SK-N-DZ (cell line): ENCODE measurements around the gene HMGB1.

Experiments
- DNase-seq: peaks from one replicate; pipeline ENCODE4 v3.0.0-alpha.2; 2015; ENCODE audit warnings: low spot score

Gene HMGB1

DNA sequence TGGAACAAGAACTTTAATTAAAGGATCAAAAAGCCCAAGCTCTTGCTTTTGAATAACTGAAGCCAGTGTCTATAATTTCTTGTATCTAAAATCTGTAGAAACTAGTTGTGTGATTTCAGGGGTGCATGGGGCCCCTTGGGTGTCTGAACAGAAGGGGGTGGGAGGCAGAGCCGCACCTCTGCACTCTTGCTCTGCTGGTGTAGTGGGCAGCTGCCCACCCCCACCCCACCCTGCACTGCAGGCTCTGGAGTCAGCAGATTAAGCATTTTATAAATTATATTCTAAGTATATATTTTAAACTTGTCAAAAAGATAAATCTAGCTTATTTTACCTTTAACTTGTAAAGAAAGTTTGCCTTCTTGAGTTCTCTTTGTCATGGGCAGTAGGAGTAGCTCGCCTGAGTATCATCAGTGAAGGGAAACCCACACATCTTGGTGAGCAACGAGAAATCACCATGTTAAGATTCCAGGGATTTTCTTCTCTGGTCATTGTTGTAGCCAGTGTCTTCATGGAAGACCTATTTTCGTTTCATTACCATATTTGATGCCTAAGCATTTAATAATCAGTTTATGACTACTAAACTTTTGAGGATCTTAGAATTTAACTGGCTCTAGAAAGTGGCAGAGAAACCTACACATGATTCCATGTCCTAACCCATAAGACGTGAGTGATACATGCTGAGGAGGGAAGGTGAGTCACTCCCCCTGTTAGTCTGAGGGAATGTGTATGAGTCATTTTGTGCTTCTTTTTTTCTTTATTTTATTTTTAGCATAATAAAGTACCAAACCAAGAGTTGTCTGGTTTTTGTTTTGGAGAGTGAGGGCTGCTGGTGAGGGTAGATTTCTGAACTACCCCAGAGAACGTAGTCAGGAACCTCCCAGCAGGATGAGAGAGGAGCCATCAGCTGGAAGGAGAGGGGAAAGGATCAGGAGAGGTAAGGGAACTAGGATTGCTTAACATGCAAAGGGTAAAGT, 35.7 kb downstream of the HMGB1 start:
- DNase-seq: no peak

DNA sequence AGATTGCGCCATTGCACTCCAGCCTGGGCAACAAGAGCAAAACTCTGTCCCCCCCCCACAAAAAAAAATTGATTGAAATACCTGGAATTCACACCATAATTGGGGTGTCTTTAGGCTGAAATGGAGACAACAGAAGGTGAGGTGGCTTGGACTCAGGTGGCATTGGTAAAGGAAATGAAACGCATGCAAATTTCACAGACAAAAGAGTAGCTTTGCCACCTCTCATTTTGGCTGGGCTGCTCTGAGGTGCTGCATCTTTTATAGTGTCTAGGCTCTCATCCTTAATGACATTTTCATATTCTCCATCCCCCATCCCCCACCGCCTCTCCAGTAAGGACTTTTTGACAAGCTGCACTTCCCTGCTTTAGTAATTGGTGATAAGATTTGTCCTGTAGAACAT, 36.5 kb downstream of the HMGB1 start:
- DNase-seq: no peak

DNA sequence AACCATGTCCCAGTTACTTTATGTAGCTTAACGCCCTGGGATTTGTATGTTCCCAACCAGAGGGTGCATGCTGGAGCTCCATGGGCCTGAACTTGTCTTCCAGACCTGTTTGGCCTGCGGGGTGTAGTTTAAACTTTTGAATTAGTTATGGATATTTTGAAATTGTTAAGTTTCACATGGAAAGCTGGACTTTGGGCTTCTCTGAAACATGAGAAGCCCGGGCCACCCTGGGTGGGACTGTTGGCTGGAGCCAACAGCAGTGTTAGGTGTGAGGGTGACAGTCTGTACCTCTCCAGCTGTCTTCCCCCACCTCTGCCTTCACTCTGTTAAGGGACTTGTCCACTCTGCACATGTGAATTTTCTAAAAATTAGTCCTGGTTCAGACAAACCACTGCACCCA, 41.8 kb downstream of the HMGB1 start:
- no peak for DNase-seq

DNA sequence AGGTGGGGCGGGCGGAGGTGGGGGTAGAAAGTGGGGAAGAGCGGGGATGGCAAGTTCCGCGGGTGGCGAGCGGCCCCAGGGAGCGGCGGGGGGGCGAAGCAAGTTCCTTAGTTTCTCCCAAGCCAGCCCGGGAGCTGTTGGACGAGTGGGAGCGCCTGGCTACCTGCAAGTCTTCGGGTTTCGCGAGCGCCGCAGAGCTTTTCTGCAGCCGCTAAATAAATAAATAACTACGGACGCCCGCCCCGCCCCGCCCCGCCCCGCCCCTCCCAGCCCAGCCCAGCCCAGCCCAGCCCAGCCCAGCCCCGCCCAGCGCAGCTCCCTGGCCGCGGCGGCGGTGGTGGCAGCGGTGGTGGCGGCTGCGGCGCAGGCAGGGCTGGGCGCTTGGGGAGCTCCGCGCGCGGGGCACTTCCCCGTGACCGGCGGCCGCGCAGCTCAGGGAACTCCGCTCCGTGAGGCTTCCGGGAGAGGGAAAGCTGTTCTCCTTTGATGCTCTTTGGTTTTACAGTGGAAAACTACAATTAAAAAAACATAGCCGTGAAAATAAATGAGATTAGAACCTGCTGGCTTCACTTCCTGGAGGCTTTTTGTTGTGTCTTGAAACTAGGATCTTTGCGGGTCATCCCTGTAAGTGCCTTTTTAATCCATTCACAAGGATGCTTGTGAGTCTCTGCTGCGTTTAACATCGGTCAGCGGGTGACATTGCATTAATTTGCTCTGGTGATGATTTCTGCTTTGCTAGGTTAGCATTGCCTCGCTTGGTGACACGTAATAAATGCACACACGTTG, 43.5 kb downstream of the HMGB1 start, which contains the start of gene UBE2L5:
Gene UBE2L5 (plus strand): TSS at position 440 of the 786 bp plus-strand sequence. CDS start 5,498 bp downstream, outside the sequence.
- peak; percentile 61 for DNase-seq

DNA sequence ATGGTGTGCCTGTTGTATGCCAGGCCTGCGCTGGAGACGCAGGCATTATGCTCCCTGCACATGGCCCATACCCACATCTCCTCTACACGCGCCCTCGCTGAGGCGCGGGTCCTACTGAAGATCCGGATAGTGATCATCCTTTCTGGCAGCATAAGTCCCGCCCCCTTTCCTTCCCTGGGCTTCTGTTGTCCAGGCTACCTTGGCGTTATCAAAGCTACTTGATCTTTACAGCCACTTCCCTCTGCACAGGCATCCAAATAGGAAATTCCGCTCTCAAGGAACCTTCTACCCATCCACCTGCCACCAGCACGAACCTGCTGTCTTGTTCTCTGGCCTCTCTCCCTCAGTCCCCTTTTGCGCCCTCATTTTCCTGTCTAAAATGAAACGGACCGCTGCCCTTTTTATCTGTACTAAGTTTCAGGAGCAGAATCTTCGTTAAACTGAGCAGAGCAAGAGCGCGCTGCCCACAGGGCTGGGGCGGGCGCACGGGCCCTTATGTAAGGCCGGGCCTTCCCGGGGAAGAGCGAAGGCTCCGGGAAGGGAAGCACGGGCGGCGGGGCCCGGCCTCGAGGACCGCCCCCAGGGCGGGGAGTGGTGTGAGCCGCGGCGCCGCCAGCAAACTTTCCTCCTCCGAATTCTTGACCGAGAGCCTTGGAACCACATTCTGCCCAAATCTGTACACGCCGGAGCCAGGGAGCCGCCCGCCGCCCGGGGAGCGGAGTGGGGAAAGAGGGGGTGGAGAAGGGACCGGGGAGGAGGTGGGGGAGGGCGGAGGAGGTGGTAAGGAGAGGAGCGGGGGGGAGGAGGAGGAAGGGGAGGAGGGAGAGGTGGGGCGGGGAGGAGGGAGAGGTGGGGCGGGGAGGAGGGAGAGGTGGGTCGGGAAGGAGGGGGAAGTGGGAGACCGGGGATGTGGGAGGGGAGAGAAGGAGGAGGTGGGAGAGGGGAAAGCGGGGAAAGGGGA, 44.4 kb downstream of the HMGB1 start:
- DNase-seq: peak; percentile 74

DNA sequence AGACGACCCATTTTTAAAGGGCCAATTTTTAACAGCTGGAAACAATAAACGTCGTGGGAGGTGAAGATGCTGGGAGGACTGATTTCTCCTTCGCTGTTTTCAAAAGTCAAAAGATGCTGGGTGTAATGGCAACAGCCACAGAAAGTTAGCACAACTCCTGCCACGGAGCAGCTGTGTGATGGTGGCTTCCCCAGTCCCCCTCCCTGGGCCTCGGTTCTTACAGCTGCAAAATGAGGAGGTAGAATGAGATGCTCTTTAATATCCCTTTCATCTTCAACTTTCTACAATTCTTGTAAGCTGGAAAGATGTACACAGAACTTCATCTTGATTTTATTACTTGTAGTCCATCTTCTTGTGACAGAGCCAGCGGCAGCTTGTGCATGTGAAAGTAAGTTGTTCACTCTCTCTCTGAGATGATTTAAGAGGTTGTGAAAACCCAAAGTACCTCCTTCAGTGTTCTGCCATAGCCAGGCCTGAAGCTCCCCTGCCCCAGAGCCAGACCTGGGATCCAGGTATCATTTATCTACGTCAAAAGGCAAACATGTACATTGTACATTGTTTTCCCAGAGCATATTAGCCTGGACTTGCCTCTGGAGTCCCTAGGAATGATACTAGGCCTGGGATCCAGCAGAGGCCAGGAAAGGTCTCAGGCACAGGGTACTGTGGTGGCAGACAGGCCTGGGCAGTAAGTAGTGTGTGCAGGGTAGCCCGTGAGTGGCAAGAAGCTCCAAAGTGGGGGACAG, 46.8 kb downstream of the HMGB1 start:
- no peak for DNase-seq

DNA sequence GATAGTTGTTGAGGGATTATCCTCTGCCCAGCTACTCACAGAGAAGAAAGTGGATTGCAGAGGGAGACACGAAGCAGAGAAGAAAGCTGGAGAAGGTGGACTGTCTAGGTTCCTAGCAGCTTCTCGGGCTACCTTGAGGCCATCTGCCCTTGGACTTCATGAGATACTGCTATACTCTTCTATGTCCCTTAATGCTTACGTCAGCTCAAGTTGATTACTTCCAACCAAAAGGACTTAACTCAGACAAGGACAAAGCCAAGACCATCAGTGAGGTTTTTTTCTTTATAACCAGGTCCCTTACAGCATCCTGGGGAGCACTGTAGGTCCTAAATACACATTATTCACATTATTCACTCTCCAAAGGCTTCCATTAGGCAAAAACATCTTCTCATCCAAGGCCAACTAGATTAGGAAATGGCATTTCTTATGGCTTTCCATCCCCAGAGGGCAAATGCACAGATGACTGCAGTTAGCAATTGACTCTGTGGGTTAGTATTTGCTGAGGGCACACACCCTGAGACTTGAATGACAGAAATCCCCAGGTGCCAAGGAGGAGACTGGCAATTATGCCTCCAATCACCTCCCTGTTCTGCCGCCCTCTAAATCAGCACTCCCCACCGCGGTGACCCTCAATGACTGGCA, 47.5 kb downstream of the HMGB1 start:
- no peak for DNase-seq

DNA sequence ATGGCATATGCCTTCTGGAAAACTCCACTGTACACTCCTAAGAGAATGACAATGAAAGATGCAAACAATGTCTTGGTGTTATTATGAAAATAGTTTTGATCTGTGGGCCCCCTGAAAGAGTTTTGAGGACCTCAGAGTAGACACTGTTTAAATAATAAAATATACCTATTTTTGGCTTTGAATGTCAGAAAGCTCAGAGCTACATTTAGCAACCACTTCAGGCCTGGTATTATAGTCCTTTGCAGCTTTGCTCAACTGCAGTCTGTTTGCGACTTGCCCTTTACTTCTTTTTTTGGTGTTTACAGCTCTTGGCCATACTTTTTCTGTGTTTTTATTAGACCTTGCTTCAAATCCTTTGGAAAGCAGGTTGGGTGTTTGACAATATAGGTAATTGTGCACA, 49.3 kb downstream of the HMGB1 start:
- no peak for DNase-seq

DNA sequence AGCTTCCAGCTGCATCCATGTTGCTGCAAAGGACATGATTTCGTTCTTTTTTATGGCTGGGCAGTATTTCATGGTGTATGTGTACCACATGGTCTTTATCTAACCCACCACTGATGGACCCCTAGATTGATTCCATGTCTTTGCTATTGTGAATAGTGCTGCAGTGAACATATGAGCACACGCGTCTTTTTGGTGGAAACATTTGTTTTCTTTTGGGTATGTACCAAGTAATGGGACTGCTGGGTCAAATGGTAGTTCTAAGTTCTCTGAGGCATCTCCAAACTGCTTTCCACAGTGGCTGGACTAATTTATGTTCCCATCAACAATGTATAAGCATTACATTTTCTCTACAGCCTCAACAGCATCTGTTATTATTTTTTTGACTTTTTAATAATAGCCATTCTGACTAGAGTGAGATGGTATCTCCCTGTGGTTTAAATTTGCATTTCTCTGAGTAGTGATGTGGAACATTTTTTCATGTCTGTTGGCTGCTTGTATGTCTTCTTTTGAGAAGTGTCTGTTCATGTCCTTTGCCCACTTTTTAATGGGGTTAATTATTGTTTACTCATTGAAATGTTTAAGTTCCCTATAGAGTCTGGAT, 50.2 kb downstream of the HMGB1 start:
- DNase-seq: no peak

DNA sequence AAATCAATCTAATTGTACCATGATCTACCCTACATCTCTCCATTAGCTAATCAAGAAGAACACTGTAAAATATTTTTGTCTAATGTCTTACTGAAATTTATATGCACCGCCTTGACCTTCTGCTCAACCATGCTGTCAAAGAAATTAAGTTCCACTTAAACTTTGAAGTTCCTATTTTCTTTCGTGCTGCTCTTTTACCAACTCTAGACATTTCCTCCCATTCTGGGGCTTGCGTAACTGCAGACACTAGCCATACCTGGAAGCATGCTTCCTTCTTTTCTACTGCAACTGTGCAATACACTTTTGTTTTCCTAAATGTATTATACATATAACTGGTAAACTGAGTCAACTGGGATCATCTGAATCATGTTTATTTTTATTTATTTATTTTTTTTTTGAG, 51.9 kb downstream of the HMGB1 start:
- no peak for DNase-seq

DNA sequence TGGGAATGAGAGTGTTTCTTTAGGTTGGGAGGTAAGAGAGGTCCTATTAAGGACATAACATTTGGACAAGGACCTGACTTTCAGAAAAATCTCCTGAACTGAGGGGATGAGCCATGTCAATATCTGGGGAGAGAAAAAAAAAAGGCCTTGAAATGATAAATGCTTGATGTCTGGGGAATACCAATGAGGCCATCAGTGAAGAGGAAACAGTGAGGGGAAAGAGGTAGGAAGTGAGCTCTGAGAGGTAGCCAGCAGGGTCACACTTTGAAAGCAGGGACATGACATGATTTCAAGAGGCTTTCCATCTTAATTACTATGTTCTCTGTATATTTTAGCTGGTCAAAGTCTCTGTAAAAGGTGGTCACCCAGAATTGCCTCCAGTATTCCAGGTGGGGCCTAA, 53.4 kb downstream of the HMGB1 start:
- DNase-seq: no peak

DNA sequence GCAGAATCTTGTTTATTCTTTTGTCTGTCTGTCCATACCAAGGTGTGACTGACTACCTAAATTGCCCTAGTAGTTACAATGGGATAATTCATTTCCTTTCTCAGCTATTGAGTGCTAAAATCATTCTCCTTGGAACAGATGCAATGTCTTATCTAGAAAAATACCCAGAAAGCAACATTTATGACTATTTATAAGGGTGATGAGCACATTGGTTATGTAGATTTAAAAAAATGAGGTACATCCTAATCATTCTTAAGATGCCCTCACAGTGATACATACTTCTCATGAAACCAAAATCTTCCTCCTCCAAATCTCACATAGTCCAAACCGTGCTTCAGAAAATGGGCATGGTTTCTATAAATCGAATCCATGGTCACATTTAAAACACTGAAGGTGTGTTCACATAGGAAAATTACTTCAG, 55.0 kb downstream of the HMGB1 start:
- no peak for DNase-seq

DNA sequence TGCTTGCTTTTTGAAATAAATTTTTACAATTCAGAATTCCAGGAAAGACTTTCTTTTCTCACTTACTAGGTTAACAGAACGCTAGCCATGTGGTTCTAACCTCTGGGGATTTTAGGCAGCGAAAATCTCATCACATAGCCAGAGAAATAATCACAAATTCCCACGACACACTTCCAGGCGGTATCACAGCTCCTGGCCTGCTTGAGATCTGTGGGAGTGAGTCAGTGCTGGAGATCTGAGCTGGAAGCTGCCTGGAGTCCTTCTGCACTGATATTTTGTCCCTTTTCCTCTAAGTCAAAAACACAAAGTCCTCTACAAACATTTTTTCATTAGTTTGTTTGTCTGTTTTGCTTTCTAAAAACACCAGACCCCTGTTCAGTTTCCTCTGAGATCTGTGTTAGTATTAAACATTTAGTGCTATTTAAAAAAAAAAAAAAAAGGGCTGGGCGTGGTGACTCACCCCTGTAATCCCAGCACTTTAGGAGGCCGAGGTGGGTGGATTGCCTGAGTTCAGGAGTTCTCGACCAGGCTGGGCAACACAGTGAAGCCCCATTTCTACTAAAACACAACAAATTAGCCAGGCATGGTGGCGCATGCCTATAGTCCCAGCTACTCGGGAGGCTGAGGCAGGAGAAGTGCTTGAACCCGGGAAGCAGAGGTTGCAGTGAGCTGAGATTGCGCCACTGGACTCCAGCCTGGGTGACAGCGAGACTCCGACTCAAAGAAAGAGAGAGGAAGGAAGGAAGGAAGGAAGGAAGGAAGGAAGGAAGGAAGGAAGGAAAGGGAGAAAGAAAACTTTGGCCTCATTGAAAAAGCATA, 55.6 kb downstream of the HMGB1 start:
- no peak for DNase-seq

DNA sequence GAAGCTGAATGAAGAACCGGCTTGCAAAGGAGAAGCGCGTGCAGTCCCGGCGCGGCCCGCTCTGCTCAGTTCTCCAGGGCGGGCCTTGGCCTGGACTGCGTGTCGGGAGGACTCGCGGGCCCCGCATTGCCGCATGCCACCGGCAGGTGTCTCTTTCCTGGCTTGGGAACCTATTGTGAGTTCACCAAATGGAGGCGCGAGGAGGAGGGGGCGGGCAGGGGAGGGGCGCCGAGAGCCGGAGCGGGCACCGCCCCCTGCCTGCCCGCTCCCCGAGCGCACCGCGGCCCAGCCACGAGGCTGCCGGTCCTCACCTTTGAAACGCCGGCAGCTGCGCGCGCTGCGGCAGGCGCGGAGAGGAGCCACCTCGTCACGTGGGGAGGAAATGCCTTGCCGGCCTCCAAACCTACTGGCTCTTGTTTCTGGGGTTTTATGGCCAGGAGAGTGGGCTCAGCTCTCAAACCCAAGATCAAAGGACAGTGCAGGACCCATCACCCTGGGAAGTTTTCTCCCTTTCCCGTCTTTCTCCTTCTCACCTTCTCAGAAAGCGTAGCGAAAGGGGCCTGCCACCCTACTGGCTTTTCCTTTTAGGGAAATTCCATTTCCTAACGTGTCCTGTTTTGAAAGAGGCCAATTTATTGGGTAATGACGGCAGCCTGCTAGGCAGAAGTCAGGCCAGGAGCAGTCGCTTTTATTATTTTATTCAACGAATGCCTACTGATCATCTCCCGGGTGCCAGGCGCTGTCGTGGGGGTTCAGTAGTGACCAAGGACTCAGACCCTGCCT, 57.2 kb downstream of the HMGB1 start:
- DNase-seq: peak; percentile 88

DNA sequence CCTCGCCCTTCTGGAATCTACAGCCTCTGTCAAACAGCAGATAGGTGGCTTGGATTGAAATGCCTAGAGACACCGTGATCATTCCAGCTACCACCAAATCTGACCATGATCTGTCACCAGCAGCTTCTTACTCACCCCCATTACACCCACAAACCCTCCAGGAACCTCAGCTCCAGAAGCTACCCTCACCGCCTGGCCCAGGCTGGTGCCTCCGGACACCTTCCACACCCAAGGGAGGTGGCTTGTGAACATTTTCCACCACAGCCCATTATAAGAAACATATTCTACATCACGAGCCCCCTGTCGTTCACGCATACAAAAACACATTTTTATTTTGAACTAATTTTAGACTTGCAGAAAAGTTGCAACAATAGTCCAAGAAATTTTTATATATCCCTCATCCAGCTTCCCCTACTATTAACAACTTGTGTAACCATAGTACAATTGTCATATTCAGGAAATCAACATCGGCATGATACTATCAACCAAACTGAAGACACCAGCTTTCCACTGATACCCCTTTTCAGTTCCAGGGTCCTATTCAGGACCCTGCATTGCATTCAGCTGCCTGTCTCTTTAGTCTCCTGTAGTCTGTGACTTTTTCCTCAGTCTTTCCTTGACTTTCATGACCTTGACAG, 58.8 kb downstream of the HMGB1 start:
- no peak for DNase-seq
